GM19324 (cell line): Measurements from ENCODE around the gene SYNE1.
"Not testable (repeated sequence)": the region's sequence is repeated elsewhere in the genome, so short reads cannot be mapped to it uniquely, and the experiment has no call there.

Experiments used
- ATAC-seq: cut with Tn5 transposase; IDR thresholded peaks from one replicate; pipeline ENCODE4 v1.9.1; 2021; ENCODE audit warnings: mild to moderate bottlenecking, moderate library complexity; ENCODE audit not compliant: unreplicated experiment, low FRiP score

Gene SYNE1

GRCh38 chr6:152571089-152571488 is 66.1 kb downstream of the SYNE1 start:
- ATAC-seq: no peak

GRCh38 chr6:152566103-152566875 is 70.9 kb downstream of the SYNE1 start:
- no peak for ATAC-seq

GRCh38 chr6:152563177-152563576 is 74.0 kb downstream of the SYNE1 start:
- no peak for ATAC-seq

- ATAC-seq: not testable (repeated sequence)
These were observed 78.4 kb downstream of the SYNE1 start for GRCh38 chr6:152558798-152559197.

- ATAC-seq: no peak
These were observed 79.7 kb downstream of the SYNE1 start for GRCh38 chr6:152557502-152557901.

- ATAC-seq: no peak
These were observed 82.3 kb downstream of the SYNE1 start for GRCh38 chr6:152554851-152555250.

- ATAC-seq: peak; percentile 79
These were observed 84.4 kb downstream of the SYNE1 start for GRCh38 chr6:152552616-152553209.

GRCh38 chr6:152543519-152543918 is 93.6 kb downstream of the SYNE1 start:
- ATAC-seq: no peak

- no peak for ATAC-seq
These were observed 96.8 kb downstream of the SYNE1 start for GRCh38 chr6:152540381-152540780.

- ATAC-seq: no peak
These were observed 102.6 kb downstream of the SYNE1 start for GRCh38 chr6:152534541-152534940.

- no peak for ATAC-seq
These were observed 104.4 kb downstream of the SYNE1 start for GRCh38 chr6:152532556-152533422.

- no peak for ATAC-seq
These were observed 105.5 kb downstream of the SYNE1 start for GRCh38 chr6:152531659-152532058.

GRCh38 chr6:152529369-152529768 is 107.8 kb downstream of the SYNE1 start:
- no peak for ATAC-seq

- not testable (repeated sequence) for ATAC-seq
These were observed 123.0 kb downstream of the SYNE1 start for GRCh38 chr6:152514120-152514519.

GRCh38 chr6:152509916-152510315 is 127.2 kb downstream of the SYNE1 start:
- ATAC-seq: no peak

GRCh38 chr6:152508477-152508876 is 128.7 kb downstream of the SYNE1 start:
- ATAC-seq: no peak

GRCh38 chr6:152503546-152503945 is 133.6 kb downstream of the SYNE1 start:
- no peak for ATAC-seq

GRCh38 chr6:152502421-152503188 is 134.6 kb downstream of the SYNE1 start:
- ATAC-seq: no peak

- ATAC-seq: no peak
These were observed 137.2 kb downstream of the SYNE1 start for GRCh38 chr6:152499931-152500330.

- no peak for ATAC-seq
These were observed 140.4 kb downstream of the SYNE1 start for GRCh38 chr6:152496731-152497130.
